ENCODE data around the gene EGFLAM.

Gene EGFLAM

DNA sequence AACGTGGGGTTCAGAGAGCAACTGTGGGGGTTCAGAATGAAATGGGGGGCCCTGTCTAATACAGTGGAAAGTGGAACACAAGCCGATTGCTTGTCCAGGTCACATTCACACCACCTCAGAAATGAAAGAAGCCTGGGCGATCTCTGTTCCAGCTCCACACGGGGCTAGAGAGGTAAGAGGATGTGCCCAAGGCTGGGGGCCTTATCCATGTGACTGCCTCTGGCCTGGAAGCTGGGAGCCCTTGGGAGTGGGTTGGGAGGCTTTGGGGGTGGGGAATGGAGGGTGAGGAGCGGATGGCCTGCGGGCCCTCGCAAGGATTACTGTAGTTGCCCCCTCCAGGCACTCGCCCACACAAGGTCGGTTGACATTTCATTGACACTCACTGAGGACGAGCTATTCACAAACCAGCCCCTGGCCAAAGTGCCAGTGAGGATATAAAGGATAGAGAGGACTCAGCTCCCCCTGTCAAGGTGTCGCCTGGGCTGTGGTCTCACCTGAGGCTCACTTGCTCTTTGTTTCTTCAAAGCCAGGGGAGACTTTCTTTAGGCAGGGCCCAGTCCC lies 211.4 kb downstream of the EGFLAM start:
- no peak for DNase-seq (ENCODE audit: low read depth in 2 of 2)

DNA sequence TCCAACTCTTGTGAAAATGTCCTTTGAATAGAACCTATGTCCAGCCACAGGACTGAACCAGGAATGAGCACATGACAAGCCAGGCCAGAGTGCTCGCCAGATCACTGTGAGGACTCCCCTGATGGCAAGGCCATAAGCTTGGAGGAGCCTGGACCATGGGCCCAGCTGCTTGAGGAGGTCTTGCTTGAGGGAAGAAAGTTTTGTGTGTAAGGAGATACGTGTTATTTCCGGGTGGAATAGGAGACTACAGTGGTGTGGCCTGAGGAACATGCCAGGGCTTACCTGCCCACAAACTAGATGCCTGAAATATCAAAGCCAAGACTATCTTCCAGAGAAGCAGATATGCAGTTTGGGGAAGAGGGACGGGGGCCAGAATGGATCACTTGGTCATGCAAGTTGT lies 213.3 kb downstream of the EGFLAM start:
- DNase-seq (ENCODE audit: low read depth in 2 of 2) = no peak

DNA sequence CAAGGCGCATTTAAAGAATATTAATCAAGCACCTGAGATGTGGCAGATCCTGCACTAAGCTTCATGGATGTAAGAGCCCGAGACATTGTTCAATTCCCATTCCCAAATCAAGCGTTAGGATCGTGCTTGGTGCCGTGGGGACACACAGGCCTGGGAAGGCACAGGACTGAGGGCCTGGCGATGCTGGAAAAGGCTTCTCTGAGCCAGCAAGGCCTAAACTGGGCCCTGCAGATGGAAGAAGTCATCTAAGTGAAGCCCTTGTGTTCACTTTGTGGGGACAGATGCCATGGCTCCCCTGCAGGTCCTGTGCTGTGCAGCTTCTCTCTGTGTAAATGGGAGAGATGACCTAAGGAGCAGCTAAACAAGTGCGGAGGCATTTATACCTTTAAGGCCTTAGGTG lies 214.2 kb downstream of the EGFLAM start:
- DNase-seq (ENCODE audit: low read depth in 2 of 2) = no peak

DNA sequence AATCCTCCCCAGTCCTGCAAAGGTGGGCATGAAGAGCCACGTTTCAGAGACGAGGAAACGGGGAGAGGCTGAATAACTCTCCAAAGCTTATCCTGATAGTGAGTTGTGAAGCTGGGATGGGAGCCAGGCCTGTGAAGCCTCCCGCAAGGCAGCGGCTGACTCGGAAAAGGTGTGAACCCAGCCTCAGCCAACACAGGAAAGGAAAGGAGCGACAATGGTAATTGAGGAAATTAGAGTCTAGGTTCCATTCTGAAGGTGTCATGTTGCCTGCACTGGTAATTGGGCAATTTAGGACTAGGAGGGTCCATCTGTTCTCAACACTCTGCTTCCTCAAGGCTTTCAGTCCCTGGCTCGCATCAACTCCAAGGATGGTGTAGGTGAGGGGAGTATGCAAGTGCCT lies 214.6 kb downstream of the EGFLAM start:
- no peak for DNase-seq (ENCODE audit: low read depth in 2 of 2)

DNA sequence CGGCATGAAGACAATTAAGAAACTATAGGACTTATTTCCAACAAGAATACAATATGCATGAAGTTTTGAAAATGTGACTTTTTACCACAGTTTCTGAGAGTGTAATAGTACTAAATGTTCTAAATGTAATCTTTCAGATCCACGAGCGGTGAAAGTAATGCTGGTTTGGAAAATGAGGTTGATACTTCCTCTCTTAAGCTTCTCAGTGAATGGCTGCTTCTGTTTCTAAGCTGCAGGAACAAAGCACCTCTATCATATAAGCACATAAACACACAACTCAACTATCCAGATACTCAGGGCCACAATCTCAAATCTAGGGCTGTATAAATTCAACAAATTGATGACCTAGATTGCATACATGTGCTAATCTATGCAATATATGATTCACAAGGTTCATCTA lies 219.8 kb downstream of the EGFLAM start:
- no peak for DNase-seq (ENCODE audit: low read depth in 2 of 2)

DNA sequence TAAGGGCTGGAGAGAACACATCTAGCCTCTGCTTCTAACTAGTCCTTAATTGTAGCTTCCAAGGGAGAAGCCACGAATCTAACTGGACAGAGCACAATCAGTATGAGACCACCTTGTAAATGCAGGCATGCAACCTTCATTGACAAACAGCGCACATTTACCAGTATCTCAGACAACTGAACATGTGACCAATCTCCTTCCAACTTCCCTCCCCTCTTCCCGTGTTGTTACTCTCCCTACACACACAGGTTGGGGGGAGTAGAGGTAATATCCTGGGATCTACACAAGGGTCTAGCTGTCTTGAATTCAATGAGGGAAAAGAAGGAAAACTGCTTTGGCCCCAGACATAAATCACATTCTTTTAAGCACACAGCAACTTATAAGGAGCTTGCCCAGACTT lies 220.5 kb downstream of the EGFLAM start:
- DNase-seq (ENCODE audit: low read depth in 2 of 2) = no peak

DNA sequence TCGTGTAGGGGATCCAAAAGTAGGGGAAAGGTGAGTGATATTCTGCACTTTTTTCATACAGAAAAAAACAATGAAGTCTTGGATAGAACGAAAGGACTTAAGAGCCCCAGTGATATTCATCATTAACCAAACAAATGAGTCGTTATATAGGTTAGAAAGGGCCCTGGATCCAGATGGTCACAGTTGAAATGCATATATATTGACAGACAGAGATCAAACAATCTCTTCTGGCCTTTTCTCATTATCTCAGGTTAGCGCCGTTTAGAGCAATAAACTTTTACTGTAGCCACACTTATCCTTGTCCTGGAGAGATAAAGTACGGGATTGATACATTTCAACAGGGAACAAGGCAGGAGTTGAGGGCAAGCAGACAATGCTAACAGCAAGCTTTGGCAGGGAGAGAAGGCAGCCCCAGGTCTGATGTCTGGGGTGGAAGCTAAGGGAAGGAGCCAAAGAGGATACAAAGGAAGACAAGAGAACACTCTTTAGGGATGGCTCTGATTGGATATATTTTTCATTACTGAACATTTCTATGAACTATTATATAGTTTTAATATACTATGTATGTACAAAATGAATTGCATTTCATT lies 221.1 kb downstream of the EGFLAM start:
- DNase-seq (ENCODE audit: low read depth in 2 of 2) = no peak

DNA sequence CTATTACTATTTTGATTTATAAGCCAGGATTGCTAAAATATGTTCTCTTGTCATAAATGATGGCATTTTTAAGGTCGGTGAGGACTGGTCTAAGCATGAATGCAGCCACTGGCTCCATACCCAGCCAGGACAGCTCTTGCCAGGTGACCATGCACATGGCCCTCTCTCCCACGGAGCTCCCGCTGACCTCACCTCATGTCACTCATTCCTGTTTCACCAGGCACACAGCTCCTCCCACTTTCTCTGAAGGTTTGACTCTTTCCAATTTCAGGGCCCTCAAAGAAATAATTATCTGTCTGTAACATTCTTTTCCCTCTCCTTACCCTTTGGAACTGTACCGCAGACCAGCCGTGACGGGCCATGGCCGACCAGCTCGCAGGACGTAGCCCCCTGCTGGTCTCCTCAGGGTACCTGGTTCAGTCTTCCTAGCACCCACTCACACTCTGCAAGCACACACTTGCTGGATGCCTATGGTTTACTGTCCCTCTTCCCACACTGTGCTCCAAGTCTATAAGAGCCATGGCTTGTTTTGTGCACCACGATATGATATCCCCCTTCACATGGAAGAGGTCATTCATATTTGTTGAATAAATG lies 225.5 kb downstream of the EGFLAM start:
- no peak for DNase-seq (ENCODE audit: low read depth in 2 of 2)

DNA sequence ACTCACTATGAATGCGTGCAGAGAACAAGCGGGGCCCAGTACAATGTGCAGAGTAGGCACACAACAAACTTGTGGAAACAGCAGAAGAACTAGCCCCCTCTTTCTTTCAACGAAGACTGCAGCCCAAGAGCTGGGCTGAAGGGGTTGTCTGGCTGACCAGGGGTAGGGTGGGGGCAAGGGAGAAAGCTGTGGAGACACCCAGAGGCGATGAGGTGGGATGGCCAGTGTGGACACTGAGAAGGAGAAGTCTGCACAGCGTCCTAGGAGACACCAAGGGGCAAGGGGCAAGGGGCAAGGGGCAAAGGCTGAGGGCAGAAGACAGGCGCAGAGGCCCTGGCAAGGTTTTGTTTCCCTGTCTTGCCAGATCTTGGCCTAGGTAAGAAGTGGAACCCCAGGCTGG lies 235.8 kb downstream of the EGFLAM start:
- DNase-seq (ENCODE audit: low read depth in 2 of 2) = no peak

DNA sequence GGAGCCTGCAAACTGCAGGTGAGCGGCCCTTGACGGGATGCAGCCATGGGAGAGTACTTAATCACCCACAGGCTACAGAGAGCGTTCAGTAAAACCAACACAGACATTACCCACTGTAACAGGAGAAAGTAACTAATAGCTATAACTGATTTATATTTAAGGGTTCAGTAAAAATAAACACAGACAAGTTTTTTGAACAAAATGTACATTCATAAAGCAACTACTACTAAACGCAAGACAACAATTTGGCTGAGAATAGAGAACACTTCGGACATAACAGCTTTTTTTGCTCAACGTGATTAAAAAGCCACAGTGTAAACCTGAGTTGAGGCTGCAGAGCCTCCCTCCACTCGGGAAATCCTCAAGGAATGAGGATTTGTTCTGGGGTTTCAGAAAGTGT lies 236.4 kb downstream of the EGFLAM start:
- no peak for DNase-seq (ENCODE audit: low read depth in 2 of 2)

DNA sequence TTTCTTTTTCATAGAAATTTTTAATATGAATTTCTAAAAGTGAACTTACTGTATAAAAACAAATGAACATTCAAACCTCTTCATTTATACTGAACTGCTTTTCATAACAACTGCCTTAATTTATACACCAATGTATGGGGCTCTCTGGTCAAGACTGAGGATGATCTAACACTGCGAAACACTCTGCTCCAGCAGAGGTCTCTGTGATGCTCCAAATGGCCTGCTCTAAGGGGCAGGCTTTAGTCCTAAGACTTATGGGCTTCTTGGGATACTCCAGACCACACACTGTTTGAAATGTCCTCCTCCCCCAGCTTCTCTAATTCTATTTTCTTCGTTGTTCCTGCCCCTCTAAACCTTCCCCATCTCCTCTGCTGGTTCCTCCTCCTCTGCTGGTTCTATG lies 239.6 kb downstream of the EGFLAM start:
- no peak for DNase-seq (ENCODE audit: low read depth in 2 of 2)

DNA sequence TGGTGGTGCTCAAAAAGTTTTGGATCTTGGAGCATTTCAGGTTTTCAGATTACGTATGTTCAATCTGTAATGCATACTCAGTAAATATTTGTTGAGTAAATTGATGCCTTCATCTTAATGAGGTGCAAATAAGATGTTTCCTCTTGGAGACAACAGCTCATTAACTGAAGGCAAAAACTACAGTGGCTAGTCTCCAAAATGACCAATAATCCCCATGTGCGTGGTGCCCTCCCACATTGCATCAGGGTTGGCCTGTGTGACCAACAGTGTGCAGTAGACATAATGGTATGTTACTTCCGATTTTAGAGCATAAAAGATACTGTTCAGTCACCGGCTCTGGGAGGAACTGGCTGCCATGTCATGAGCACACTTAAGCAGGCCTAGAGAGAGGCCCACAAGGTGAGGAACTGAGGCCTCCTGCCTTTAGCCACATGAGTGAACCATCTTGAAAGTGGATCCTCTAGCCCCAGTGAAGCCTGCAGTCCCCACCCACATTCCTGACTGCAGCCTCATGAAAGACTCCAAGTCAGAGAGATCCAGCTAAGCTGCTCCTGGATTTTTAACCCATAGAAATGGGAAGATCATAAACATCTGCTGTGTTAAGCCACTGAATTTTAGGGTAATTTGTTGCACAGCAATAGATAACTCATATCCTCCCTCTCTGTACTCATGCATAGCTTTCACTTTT lies 242.4 kb downstream of the EGFLAM start:
- no peak for DNase-seq (ENCODE audit: low read depth in 2 of 2)

DNA sequence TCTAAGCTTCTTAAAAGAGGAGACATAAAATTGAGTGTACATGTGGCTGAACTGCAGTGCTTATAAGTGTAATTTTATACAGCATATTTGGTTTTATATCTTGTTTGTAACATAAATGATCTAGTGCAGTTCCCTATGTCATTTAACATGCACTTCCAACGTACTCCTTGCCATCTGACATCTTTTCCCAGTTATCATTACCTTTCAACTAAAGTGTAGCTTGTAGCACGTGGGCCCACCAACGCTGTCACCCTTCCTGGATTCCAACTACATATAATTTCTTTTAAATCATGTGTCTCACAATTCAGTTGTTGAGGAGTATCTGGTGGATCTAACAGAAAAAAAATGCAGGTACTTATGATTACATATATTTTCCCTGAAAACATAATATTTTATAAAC lies 247.9 kb downstream of the EGFLAM start:
- no peak for DNase-seq (ENCODE audit: low read depth in 2 of 2)

DNA sequence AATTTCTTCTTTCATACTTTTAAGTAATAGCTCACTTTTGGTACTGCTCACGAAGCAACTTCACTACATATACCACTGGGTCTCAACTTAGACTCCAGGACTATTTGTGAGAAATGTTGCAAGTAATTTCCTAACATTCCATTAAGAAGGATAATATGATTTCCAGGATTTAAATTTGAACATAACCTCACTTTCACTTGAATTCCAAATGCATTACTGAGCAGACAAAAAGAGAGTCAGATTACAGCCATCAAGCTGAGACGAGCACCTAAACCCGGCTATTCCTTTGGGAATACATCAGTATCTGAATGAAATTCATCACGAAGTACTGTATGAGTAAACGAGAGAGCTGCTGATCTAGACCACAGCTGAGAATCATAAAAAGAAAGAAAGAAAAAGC lies 250.8 kb downstream of the EGFLAM start:
- DNase-seq (ENCODE audit: low read depth in 2 of 2) = no peak

Measured in stimulated activated CD4-positive, alpha-beta T cell treated with anti-CD3 and anti-CD28 coated beads, Interleukin-15, amount 100 ng/mL, for 48 hours (primary cell).